Sigmoid colon (tissue), 7 donors: Measurements from ENCODE around the gene SP3. TPM values are rescaled to one million over a fixed set of nuclear protein-coding genes. Genes with fewer than 3 reads are reported as not detected.

Experiments
- DNase-seq: peaks from one replicate; pipeline ENCODE4 v3.0.0-alpha.2; 2019
- H3K27ac ChIP-seq, 4 donors: fragments of 200-600 bp; sonication (generic); one replicate each; pipeline ENCODE4 v1.5.1; 2016 to 2019; ENCODE audit warnings: mild to moderate bottlenecking in 1 of 4
- H3K27me3 ChIP-seq, 3 donors: fragments of 200-600 bp; sonication (generic); one replicate each; pipeline ENCODE4 v1.5.1; 2019; ENCODE audit warnings: mild to moderate bottlenecking in 1 of 3
- H3K36me3 ChIP-seq, 4 donors: fragments of 200-600 bp; sonication (generic); one replicate each; pipeline ENCODE4 v1.5.1; 2016 to 2019
- H3K4me1 ChIP-seq, 4 donors: fragments of 200-600 bp; sonication (generic); one replicate each; pipeline ENCODE4 v1.5.1; 2017 to 2019
- H3K4me3 ChIP-seq, 4 donors: fragments of 200-600 bp; sonication (generic); one replicate each; pipeline ENCODE4 v1.5.1; 2017 to 2019; ENCODE audit warnings: mild to moderate bottlenecking in 2 of 4, moderate library complexity in 1 of 4
- H3K9me3 ChIP-seq, 4 donors: fragments of 200-600 bp in 3 of 4; sonication (generic) in 3 of 4; one replicate each; pipeline versions ENCODE4 v1.5.1 to v1.6.1; 2013 to 2019
- CTCF ChIP-seq, 4 experiments: fragments of 450-650 bp in 3 of 4; fragments of 200-600 bp in 1 of 4; IDR thresholded peaks; one replicate each; pipeline ENCODE4 v1.5.1; 2016 to 2019; ENCODE audit warnings: antibody characterized with exemption in 4 of 4, mild to moderate bottlenecking in 3 of 4, moderate library complexity in 2 of 4
- EP300 ChIP-seq, 4 donors: sonication (generic); formaldehyde crosslinking; IDR thresholded peaks; one replicate each; pipeline ENCODE4 v1.6.1; 2017; ENCODE audit warnings: antibody characterized with exemption in 4 of 4
- POLR2A ChIP-seq, 2 donors: fragments of 450-650 bp; IDR thresholded peaks; one replicate each; pipeline ENCODE4 v1.6.1; 2016; ENCODE audit warnings: antibody characterized with exemption in 2 of 2, mild to moderate bottlenecking in 2 of 2, moderate library complexity in 2 of 2
- POLR2AphosphoS5 ChIP-seq, 4 donors: sonication (generic); formaldehyde crosslinking; IDR thresholded peaks; one replicate each; pipeline ENCODE4 v1.6.1; 2017; ENCODE audit warnings: antibody characterized with exemption in 4 of 4
- WGBS, 2 donors: extraction: QIAGEN DNeasy Blood & Tissue Kit; methylation state at CpG; one replicate each; pipeline ENCODE4 v1.1.7; 2013; 5-methylcytosine and 5-hydroxymethylcytosine counted together
- intact Hi-C: fragments of 100-400 bp; cut with DNase I; formaldehyde crosslinking; loops from one replicate; pipeline ENCODE4 v1.15.1; 2023
- polyA plus RNA-seq, 3 donors: library from polyadenylated mRNA; stranded (reverse); fragments of 200-250 nt; gene quantifications; one replicate each; pipeline ENCODE4 v1.2.3, GENCODE V29; 2013
- total RNA-seq, 4 donors: library from RNA; depleted of rRNA; stranded (reverse); fragments of >200 nt; gene quantifications; one replicate each; pipeline ENCODE4 v1.1.0, GENCODE V29; 2016
- donor health status: healthy with polysubstance abuse.
- donor health status: Bipolar disorder and iron deficiency.
- donor health status: healthy.

Gene SP3
- total and polyA plus RNA-seq, 7 donors = 24.6 to 120 (median 67.9) TPM

GRCh38 chr2:174012347-174013314, 47.5 kb upstream of the SP3 start:
- no peaks in the 10 kb centered on the region for H3K36me3 ChIP-seq
- intact Hi-C loops = loop anchor here (2.0 kb wide), 1 partner anchor 48 kb away; the partner anchor contains the start of gene SP3
- H3K4me3 ChIP-seq = peak overlapping the region; percentile 37 to 62 (median 59)
- H3K27me3 ChIP-seq = no peaks in the 10 kb centered on the region
- peak in 1 of 2 donors; percentile 51 for TF ChIP-seq POLR2A (IDR thresholded peaks at IDR 0.05)
- TF ChIP-seq POLR2AphosphoS5 (IDR thresholded peaks at IDR 0.05) = peak in 3 of 4 donors; percentile 25 to 69 (median 58)
- TF ChIP-seq CTCF (IDR thresholded peaks at IDR 0.05) = no peak
- no peak for TF ChIP-seq EP300 (IDR thresholded peaks at IDR 0.05)
- H3K27ac ChIP-seq = peak overlapping the region; percentile 85 to 95 (median 93)
- peak; percentile 92 for DNase-seq
- H3K4me1 ChIP-seq = peaks cover 0 to 26% (median 14%) of the 10 kb centered on the region in 4 donors
- WGBS, 2 donors = 24 to 27% methylated on average over 56 of the region's 56 CpGs
- no peaks in the 10 kb centered on the region for H3K9me3 ChIP-seq

- H3K4me3 ChIP-seq = peak overlapping the region in 1 of 4 donors; percentile 62
- DNase-seq = no peak
- WGBS, 2 donors = 97 to 98% methylated on average over 2 of the region's 2 CpGs
- H3K27ac ChIP-seq = peak overlapping the region; percentile 85 to 95 (median 93)
- peaks cover 0 to 26% (median 14%) of the 10 kb centered on the region in 4 donors for H3K4me1 ChIP-seq
- no peaks in the 10 kb centered on the region for H3K27me3 ChIP-seq
- TF ChIP-seq CTCF (IDR thresholded peaks at IDR 0.05) = no peak
- TF ChIP-seq POLR2A (IDR thresholded peaks at IDR 0.05) = no peak
- TF ChIP-seq EP300 (IDR thresholded peaks at IDR 0.05) = no peak
- intact Hi-C loops = loop anchor here (2.0 kb wide), 1 partner anchor 47 kb away; the partner anchor contains the start of gene SP3
- no peaks in the 10 kb centered on the region for H3K9me3 ChIP-seq
- H3K36me3 ChIP-seq = no peaks in the 10 kb centered on the region
Measured at GRCh38 chr2:174011796-174012195, 46.6 kb upstream of the SP3 start.

- Histone ChIP-seq H3K27me3 (no peaks in the 10 kb centered on the region), H3K4me3 (no peak overlapping the region), H3K36me3 (no peaks in the 10 kb centered on the region), H3K4me1 (peaks cover 0 to 26% (median 14%) of the 10 kb centered on the region in 4 donors), H3K27ac (no peak overlapping the region), H3K9me3 (no peaks in the 10 kb centered on the region)
- TF ChIP-seq EP300 (IDR thresholded peaks at IDR 0.05) (no peak), CTCF (IDR thresholded peaks at IDR 0.05) (no peak), POLR2AphosphoS5 (IDR thresholded peaks at IDR 0.05) (no peak), POLR2A (IDR thresholded peaks at IDR 0.05) (no peak)
- intact Hi-C loops = no loop called here
- DNase-seq = no peak
Measured at GRCh38 chr2:174011173-174011572, 46.0 kb upstream of the SP3 start.

- Histone ChIP-seq H3K27ac (no peak overlapping the region), H3K27me3 (no peaks in the 10 kb centered on the region), H3K9me3 (no peaks in the 10 kb centered on the region), H3K4me1 (peaks cover 0 to 37% (median 24%) of the 10 kb centered on the region in 4 donors), H3K36me3 (no peaks in the 10 kb centered on the region), H3K4me3 (no peak overlapping the region)
- TF ChIP-seq POLR2AphosphoS5 (IDR thresholded peaks at IDR 0.05) = no peak
- TF ChIP-seq CTCF (IDR thresholded peaks at IDR 0.05) = no peak
- no peak for TF ChIP-seq EP300 (IDR thresholded peaks at IDR 0.05)
- no peak for TF ChIP-seq POLR2A (IDR thresholded peaks at IDR 0.05)
- intact Hi-C loops = no loop called here
- DNase-seq = no peak
- WGBS, 2 donors = 83 to 93% methylated on average over 3 of the region's 3 CpGs
Measured at GRCh38 chr2:174009488-174010223, 44.5 kb upstream of the SP3 start.
